Psoas muscle (tissue), 8 donors: ENCODE results near the gene TRIM3. TPM values are rescaled to one million over a fixed set of nuclear protein-coding genes. Genes with fewer than 3 reads are reported as not detected.

Experiments used
- ATAC-seq, 4 donors: fragments of 200-7000 bp; cut with Tn5 transposase; one replicate each; pipeline ENCODE4 v1.9.1; 2020; ENCODE audit warnings: moderate library complexity in 3 of 4, mild to moderate bottlenecking in 2 of 4
- DNase-seq, 2 donors: peaks; one replicate each; pipeline ENCODE4 v3.0.0-alpha.2; 2020
- H3K27ac ChIP-seq: fragments of 200-600 bp; one replicate; pipeline ENCODE4 v1.8.0; 2022
- H3K27me3 ChIP-seq, 3 donors: fragments of 200-600 bp in 1 of 3; one replicate each; pipeline versions ENCODE4 v1.6.1 to v1.8.0; 2013 to 2022; ENCODE audit warnings: low read length in 2 of 3, mild to moderate bottlenecking in 2 of 3, moderate library complexity in 1 of 3; ENCODE audit not compliant: insufficient read depth in 3 of 3
- H3K36me3 ChIP-seq, 2 donors: fragments of 200-600 bp in 1 of 2; one replicate each; pipeline versions ENCODE4 v1.6.1 to v1.8.0; 2013 to 2022; ENCODE audit warnings: low read depth in 1 of 2, mild to moderate bottlenecking in 1 of 2, moderate library complexity in 1 of 2; ENCODE audit not compliant: insufficient read depth in 1 of 2
- H3K4me1 ChIP-seq: fragments of 200-600 bp; one replicate; pipeline ENCODE4 v1.8.0; 2022
- H3K4me3 ChIP-seq: fragments of 200-600 bp; one replicate; pipeline ENCODE4 v1.8.0; 2022; ENCODE audit warnings: mild to moderate bottlenecking
- H3K9me3 ChIP-seq: fragments of 200-600 bp; one replicate; pipeline ENCODE4 v1.8.0; 2022
- WGBS, 3 donors: extraction: QIAGEN DNeasy Blood & Tissue Kit; methylation state at CpG; one replicate each; pipeline versions ENCODE4 v1.1.6 to v1.1.7; 2013; 5-methylcytosine and 5-hydroxymethylcytosine counted together
- intact Hi-C, 2 donors: fragments of 100-400 bp; cut with DNase I; formaldehyde crosslinking; loops; one replicate each; pipeline versions ENCODE4 v1.11.0 to v1.14.2; 2022
- polyA plus RNA-seq, 3 donors: library from polyadenylated mRNA; stranded (reverse); fragments of 200-250 nt; gene quantifications; one replicate each; pipeline ENCODE4 v1.2.3, GENCODE V29; 2013
- total RNA-seq, 4 donors: library from RNA; stranded (reverse); fragmentation: NEBNext Ultra II Directional in 2 of 4; extraction: Animal tissue kit (Norgen Biotek cat#: 25700) in 2 of 4; gene quantifications; one replicate each; pipeline versions ENCODE4 v1.2.1 to v1.2.4, GENCODE V29; 2021 to 2023
- TF ChIP-seq, protein P1 (sequence below): fragments of 200-600 bp; IDR thresholded peaks from one replicate; pipeline ENCODE4 v1.8.0; 2022; ENCODE audit warnings: antibody characterized with exemption
- donor health status: healthy with polysubstance abuse.
- donor health status: DM: no; HTN: no; CAD: no; lungs with moderate emphysema.
- donor health status: Bipolar disorder and iron deficiency.
- donor health status: healthy.
- donor health status: DM: yes; HTN: yes; CAD: no.
- donor health status: DM: no; HTN: no; CAD: no.
- donor health status: DM: no; HTN: no; CAD: no.
- donor health status: DM: yes; HTN: yes; CAD: no.

Gene TRIM3
- total and polyA plus RNA-seq, 7 donors, result 9.6 to 15.3 (median 12.5) TPM

GRCh38 chr11:6400431-6401345 lies 73.1 kb downstream of the TRIM3 start:
- H3K36me3 ChIP-seq, result peaks cover 0 to 60% of the 10 kb centered on the region in 2 donors
- DNase-seq (no peak), ATAC-seq (no peak)
- H3K27ac ChIP-seq, result no peak overlapping the region
- H3K4me1 ChIP-seq, result no peaks in the 10 kb centered on the region
- H3K4me3 ChIP-seq, result no peak overlapping the region
- no peaks in the 10 kb centered on the region for H3K27me3 ChIP-seq
- 92 to 95% (median 93%) methylated on average over 15 of the region's 15 CpGs for WGBS, 3 donors
- H3K9me3 ChIP-seq, result no peaks in the 10 kb centered on the region
- intact Hi-C loops, result no loop called here
- TF ChIP-seq, protein P1, sequence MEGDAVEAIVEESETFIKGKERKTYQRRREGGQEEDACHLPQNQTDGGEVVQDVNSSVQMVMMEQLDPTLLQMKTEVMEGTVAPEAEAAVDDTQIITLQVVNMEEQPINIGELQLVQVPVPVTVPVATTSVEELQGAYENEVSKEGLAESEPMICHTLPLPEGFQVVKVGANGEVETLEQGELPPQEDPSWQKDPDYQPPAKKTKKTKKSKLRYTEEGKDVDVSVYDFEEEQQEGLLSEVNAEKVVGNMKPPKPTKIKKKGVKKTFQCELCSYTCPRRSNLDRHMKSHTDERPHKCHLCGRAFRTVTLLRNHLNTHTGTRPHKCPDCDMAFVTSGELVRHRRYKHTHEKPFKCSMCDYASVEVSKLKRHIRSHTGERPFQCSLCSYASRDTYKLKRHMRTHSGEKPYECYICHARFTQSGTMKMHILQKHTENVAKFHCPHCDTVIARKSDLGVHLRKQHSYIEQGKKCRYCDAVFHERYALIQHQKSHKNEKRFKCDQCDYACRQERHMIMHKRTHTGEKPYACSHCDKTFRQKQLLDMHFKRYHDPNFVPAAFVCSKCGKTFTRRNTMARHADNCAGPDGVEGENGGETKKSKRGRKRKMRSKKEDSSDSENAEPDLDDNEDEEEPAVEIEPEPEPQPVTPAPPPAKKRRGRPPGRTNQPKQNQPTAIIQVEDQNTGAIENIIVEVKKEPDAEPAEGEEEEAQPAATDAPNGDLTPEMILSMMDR, result no peak

Other genes with a start within 250 kb of the TRIM3 start
- gene FHIP1B, start 239.3 kb downstream of the TRIM3 start, total RNA-seq, result 10 to 100 TPM in 3 of 4 donors, 1 to 10 TPM in 1; 9.1 to 21.6 (median 15.6) TPM
- gene FHIP1B, start 239.3 kb downstream of the TRIM3 start, polyA plus RNA-seq, result 10 to 100 TPM; 15.7 to 22.2 (median 20.1) TPM
- not detected for gene CNGA4, start 234.9 kb downstream of the TRIM3 start, total RNA-seq
- under 1 TPM in 2 of 3 donors, not detected in 1; 0.03 to 0.21 TPM for gene CNGA4, start 234.9 kb downstream of the TRIM3 start, polyA plus RNA-seq
- gene CCKBR, start 214.1 kb downstream of the TRIM3 start, total RNA-seq, result not detected
- not detected for gene CCKBR, start 214.1 kb downstream of the TRIM3 start, polyA plus RNA-seq
- 10 to 100 TPM; 14.2 to 25.5 (median 15.4) TPM for gene CAVIN3, start 153.4 kb downstream of the TRIM3 start, total RNA-seq
- gene CAVIN3, start 153.4 kb downstream of the TRIM3 start, polyA plus RNA-seq, result 10 to 100 TPM; 21.5 to 24.7 (median 23.5) TPM
- gene SMPD1, start 83.5 kb downstream of the TRIM3 start, total RNA-seq, result 10 to 100 TPM; 37.6 to 57.4 (median 39.1) TPM
- gene SMPD1, start 83.5 kb downstream of the TRIM3 start, polyA plus RNA-seq, result 10 to 100 TPM; 32.7 to 50.9 (median 33.6) TPM
- gene APBB1, start 54.8 kb downstream of the TRIM3 start, total RNA-seq, result 10 to 100 TPM; 36.5 to 53.9 (median 43.0) TPM
- gene APBB1, start 54.8 kb downstream of the TRIM3 start, polyA plus RNA-seq, result 10 to 100 TPM; 39.5 to 49.5 (median 42.5) TPM
- gene HPX, start 33.0 kb downstream of the TRIM3 start, total RNA-seq, result under 1 TPM in 3 of 4 donors, not detected in 1; 0.34 to 0.75 (median 0.36) TPM
- gene HPX, start 33.0 kb downstream of the TRIM3 start, polyA plus RNA-seq, result under 1 TPM; 0.04 to 0.38 (median 0.16) TPM
- 10 to 100 TPM in 3 of 4 donors, 1 to 10 TPM in 1; 8.4 to 25.5 (median 15.5) TPM for gene ARFIP2, start 7.4 kb upstream of the TRIM3 start, total RNA-seq
- 10 to 100 TPM; 19.4 to 31.3 (median 21.0) TPM for gene ARFIP2, start 7.4 kb upstream of the TRIM3 start, polyA plus RNA-seq
- 10 to 100 TPM; 12.5 to 25.2 (median 16.1) TPM for gene TIMM10B, start 7.6 kb upstream of the TRIM3 start, total RNA-seq
- gene TIMM10B, start 7.6 kb upstream of the TRIM3 start, polyA plus RNA-seq, result 10 to 100 TPM; 13.1 to 32.8 (median 24.7) TPM
- gene DNHD1, start 23.3 kb upstream of the TRIM3 start, total RNA-seq, result 1 to 10 TPM; 3.1 to 7.8 (median 3.5) TPM
- 1 to 10 TPM; 2.0 to 9.0 (median 3.4) TPM for gene DNHD1, start 23.3 kb upstream of the TRIM3 start, polyA plus RNA-seq
- 10 to 100 TPM; 11.6 to 18.6 (median 15.5) TPM for gene RRP8, start 129.7 kb upstream of the TRIM3 start, total RNA-seq
- 10 to 100 TPM; 18.4 to 34.0 (median 26.1) TPM for gene RRP8, start 129.7 kb upstream of the TRIM3 start, polyA plus RNA-seq
- 10 to 100 TPM; 68.3 to 96.6 (median 84.3) TPM for gene ILK, start 129.8 kb upstream of the TRIM3 start, total RNA-seq
- 100 to 1,000 TPM in 2 of 3 donors, 10 to 100 TPM in 1; 75.8 to 173 (median 104) TPM for gene ILK, start 129.8 kb upstream of the TRIM3 start, polyA plus RNA-seq
- gene TAF10, start 138.3 kb upstream of the TRIM3 start, total RNA-seq, result 100 to 1,000 TPM in 2 of 4 donors, 10 to 100 TPM in 2; 70.4 to 119 (median 99.5) TPM
- 10 to 100 TPM; 67.0 to 80.3 (median 67.1) TPM for gene TAF10, start 138.3 kb upstream of the TRIM3 start, polyA plus RNA-seq
- 10 to 100 TPM; 28.0 to 50.2 (median 35.8) TPM for gene TPP1, start 145.5 kb upstream of the TRIM3 start, total RNA-seq
- 10 to 100 TPM; 11.8 to 30.0 (median 21.6) TPM for gene TPP1, start 145.5 kb upstream of the TRIM3 start, polyA plus RNA-seq
- gene DCHS1, start 181.9 kb upstream of the TRIM3 start, total RNA-seq, result 1 to 10 TPM; 3.2 to 7.2 (median 5.4) TPM
- 1 to 10 TPM in 2 of 3 donors, under 1 TPM in 1; 0.98 to 1.7 (median 1.1) TPM for gene DCHS1, start 181.9 kb upstream of the TRIM3 start, polyA plus RNA-seq
- 10 to 100 TPM; 27.2 to 44.8 (median 38.8) TPM for gene MRPL17, start 209.4 kb upstream of the TRIM3 start, total RNA-seq
- 10 to 100 TPM; 43.0 to 95.6 (median 47.0) TPM for gene MRPL17, start 209.4 kb upstream of the TRIM3 start, polyA plus RNA-seq